CD4-positive, alpha-beta T cell treated with Interferon alpha-2 for 1 hour (primary cell): ENCODE measurements around the gene SRM.

Experiments
- DNase-seq, 2 donors: peaks; one replicate each; pipeline ENCODE4 v3.0.0-alpha.2; 2020 to 2022

SRM gene

GRCh38 chr1:11012260-11013159 lies 47.3 kb downstream of the SRM start, which contains the start of gene TARDBP:
Gene TARDBP (plus strand): TSS chr1:11012654. CDS start chr1:11013728, 1,074 bp downstream.
- DNase-seq, result peak; percentile 88 to 92
